Measurements from ENCODE around the gene MEGF8. TPM values are rescaled to one million over a fixed set of nuclear protein-coding genes. Genes with fewer than 3 reads are reported as not detected.
A peak's percentile ranks its signal among the peaks of the same experiment; 100 is the strongest.

The MEGF8 gene
- total and polyA plus RNA-seq, 9 of the 15 experiments (the other 6 are each of a cell fraction or from before 2014, with no cell fraction given) = 0.28 to 13.1 (median 3.0) TPM

GRCh38 chr19:42419309-42419708, 93.9 kb downstream of the MEGF8 start:
- FAIRE-seq (no peak), DNase-seq (ENCODE audit: extremely low read depth in 1 of 4, low spot score in 3 of 4) (peak in 1 of 4 experiments; percentile 4), ATAC-seq (no peak)
- ChIA-PET CTCF (ENCODE audit: low intra/inter-chr PET ratio) (interaction anchor here (0.6 to 1.3 kb wide), 4 partner anchors 14 to 311 kb away, joined by 3 to 6 read pairs (median 3); no protein-coding TSS in a partner anchor), POLR2A (interaction anchor here (0.5 to 1.8 kb wide), 3 partner anchors 13 to 344 kb away, joined by 4 to 9 read pairs (median 4); no protein-coding TSS in a partner anchor)
- Histone ChIP-seq H4K20me1 (replicated peaks; ENCODE audit: control insufficient read depth, insufficient read depth, low read length) (no peaks in the 10 kb centered on the region), H3K9ac (ENCODE audit: insufficient read depth in 1 of 2, low read depth in 2 of 2, low read length in 2 of 2) (no peak overlapping the region; a peak in 1 of 4 replicates), H3K27ac (ENCODE audit: extremely low read depth, low read depth, low read length) (no peak overlapping the region), H3K4me1 (replicated peaks in 1 of 2; ENCODE audit: control insufficient read depth in 2 of 2, insufficient read depth in 2 of 2, low read length in 2 of 2) (peaks cover 0 to 18% of the 10 kb centered on the region in 2 experiments; a peak in 1 of 5 replicates), H3K9me3 (replicated peaks; ENCODE audit: control insufficient read depth, insufficient read depth, low read depth, low read length) (no peaks in the 10 kb centered on the region), H2AFZ (ENCODE audit: low read depth, low read length) (no peak overlapping the region), H3K79me2 (ENCODE audit: control insufficient read depth, insufficient read depth, low read length) (no peaks in the 10 kb centered on the region), H3K4me3 (no peak overlapping the region), H3K36me3 (ENCODE audit: control insufficient read depth, insufficient read depth, low read length) (no peaks in the 10 kb centered on the region), H3K4me2 (ENCODE audit: insufficient read depth, low read length) (no peak overlapping the region), H3K9me1 (ENCODE audit: control insufficient read depth, insufficient read depth, low read length) (no peaks in the 10 kb centered on the region), H3K27me3 (ENCODE audit: control insufficient read depth in 2 of 2, insufficient read depth in 2 of 2, low read length in 2 of 2) (peaks cover 0 to 3% of the 10 kb centered on the region in 2 experiments; a peak in 2 of 5 replicates)
- in situ Hi-C loops (cut with MboI) (no loop called here), intact Hi-C loops (cut with micrococcal nuclease) (no loop called here)
- TF ChIP-seq SIX5 (IDR thresholded peaks at IDR 0.05; ENCODE audit: borderline replicate concordance in 1 of 2, insufficient read depth in 1 of 2, low read depth in 1 of 2, low read length in 2 of 2) (no peak), KLF6 (CRISPR knock-in tag; IDR thresholded peaks at IDR 0.05; ENCODE audit: borderline replicate concordance) (no peak), MXI1 (IDR thresholded peaks at IDR 0.05; ENCODE audit: low read depth, low read length) (no peak), KLF10 (CRISPR knock-in tag; IDR thresholded peaks at IDR 0.05) (no peak), POLR3G (IDR thresholded peaks at IDR 0.05; ENCODE audit: extremely low read depth, insufficient read length, insufficient replicate concordance) (no peak), SMAD1 (IDR thresholded peaks at IDR 0.05; ENCODE audit: low read depth, low read length, partially characterized antibody) (no peak)
- 6% methylated on average over 5 of the region's 6 CpGs for WGBS (ENCODE audit: insufficient coverage, low coverage, missing lambda C conversion rate)
- no TSS peak for BruUV-seq (replicated peaks)

All from K562 (cell line).